Skeletal muscle satellite cell (primary cell): Measurements from ENCODE around the gene STEAP4. TPM values are rescaled to one million over a fixed set of nuclear protein-coding genes. Genes with fewer than 3 reads are reported as not detected.

Experiments
- H3K27me3 ChIP-seq: 2 replicates; pipeline ENCODE4 v1.7.0; 2013; ENCODE audit warnings: low read length; ENCODE audit not compliant: control insufficient read depth, insufficient read depth
- H3K36me3 ChIP-seq: 2 replicates; pipeline ENCODE4 v1.7.0; 2013; ENCODE audit warnings: mild to moderate bottlenecking, control low read depth, low read length; ENCODE audit not compliant: insufficient read depth
- H3K4me1 ChIP-seq: 2 replicates; pipeline ENCODE4 v1.7.0; 2013; ENCODE audit warnings: low read length; ENCODE audit not compliant: control insufficient read depth, insufficient read depth
- H3K4me2 ChIP-seq: 2 replicates; pipeline ENCODE4 v1.7.0; 2013; ENCODE audit warnings: mild to moderate bottlenecking, low read length
- H3K4me3 ChIP-seq: 2 replicates; pipeline ENCODE4 v1.7.0; 2013; ENCODE audit warnings: low read length
- H3K9ac ChIP-seq: 2 replicates; pipeline ENCODE4 v1.7.0; 2013; ENCODE audit warnings: mild to moderate bottlenecking, low read depth, low read length, moderate library complexity
- H3K9me3 ChIP-seq: replicated peaks from 2 replicates; pipeline ENCODE4 v1.7.0; 2013; ENCODE audit warnings: mild to moderate bottlenecking, control low read depth, low read length
- total RNA-seq: library from RNA; depleted of rRNA; stranded (reverse); fragments of >200 nt; gene quantifications from 2 replicates; pipeline ENCODE4 v1.2.3, GENCODE V29; 2012; rRNA removed

The STEAP4 gene
- total RNA-seq, result 12.2 and 14.6 TPM in 2 replicates

- peak within 1 kb of the TSS; percentile 62 for H3K4me3 ChIP-seq
- no peak within 1 kb of the TSS for H3K9ac ChIP-seq
Observed at GRCh38 chr7:88306590-88307048, at the start of gene STEAP4. Gene STEAP4, minus strand, starts transcription at chr7:88306894. Its CDS starts 22,625 bp downstream, at chr7:88284269.

GRCh38 chr7:88355011-88355410 lies 48.3 kb upstream of the STEAP4 start:
- Histone ChIP-seq H3K27me3 (peaks cover 6% of the 10 kb centered on the region), H3K4me3 (no peak overlapping the region), H3K9me3 (no peaks in the 10 kb centered on the region), H3K9ac (no peak overlapping the region), H3K4me2 (no peak overlapping the region), H3K4me1 (no peaks in the 10 kb centered on the region), H3K36me3 (no peaks in the 10 kb centered on the region)

More at GRCh38 chr7:88306590-88307048, at the start of gene STEAP4:
- H3K36me3 ChIP-seq, result no peaks in the 10 kb centered on the region
- H3K9me3 ChIP-seq, result no peaks in the 10 kb centered on the region
- peaks cover 17% of the 10 kb centered on the region for H3K4me1 ChIP-seq
- peak within 1 kb of the TSS; percentile 84 for H3K4me2 ChIP-seq
- H3K27me3 ChIP-seq, result no peaks in the 10 kb centered on the region

GRCh38 chr7:88350118-88350517 lies 43.4 kb upstream of the STEAP4 start:
- H3K36me3 ChIP-seq, result no peaks in the 10 kb centered on the region
- H3K9me3 ChIP-seq, result no peaks in the 10 kb centered on the region
- no peak overlapping the region for H3K4me2 ChIP-seq
- H3K4me3 ChIP-seq, result no peak overlapping the region
- no peaks in the 10 kb centered on the region for H3K4me1 ChIP-seq
- H3K9ac ChIP-seq, result no peak overlapping the region
- peaks cover 6% of the 10 kb centered on the region for H3K27me3 ChIP-seq

- peaks cover 4% of the 10 kb centered on the region for H3K27me3 ChIP-seq
- H3K36me3 ChIP-seq, result no peaks in the 10 kb centered on the region
- no peak overlapping the region for H3K4me3 ChIP-seq
- H3K4me2 ChIP-seq, result no peak overlapping the region
- no peaks in the 10 kb centered on the region for H3K4me1 ChIP-seq
- no peaks in the 10 kb centered on the region for H3K9me3 ChIP-seq
- no peak overlapping the region for H3K9ac ChIP-seq
Observed at GRCh38 chr7:88347517-88347916, 40.8 kb upstream of the STEAP4 start.

- Histone ChIP-seq H3K9ac (no peak overlapping the region), H3K36me3 (no peaks in the 10 kb centered on the region), H3K9me3 (no peaks in the 10 kb centered on the region), H3K4me2 (no peak overlapping the region), H3K4me1 (no peaks in the 10 kb centered on the region), H3K27me3 (peaks cover 4% of the 10 kb centered on the region), H3K4me3 (no peak overlapping the region)
Observed at GRCh38 chr7:88347090-88347489, 40.4 kb upstream of the STEAP4 start.

GRCh38 chr7:88346357-88346756 lies 39.7 kb upstream of the STEAP4 start:
- no peak overlapping the region for H3K4me2 ChIP-seq
- no peaks in the 10 kb centered on the region for H3K9me3 ChIP-seq
- no peak overlapping the region for H3K9ac ChIP-seq
- H3K4me3 ChIP-seq, result no peak overlapping the region
- H3K36me3 ChIP-seq, result no peaks in the 10 kb centered on the region
- peaks cover 4% of the 10 kb centered on the region for H3K27me3 ChIP-seq
- no peaks in the 10 kb centered on the region for H3K4me1 ChIP-seq

- no peaks in the 10 kb centered on the region for H3K36me3 ChIP-seq
- H3K4me3 ChIP-seq, result no peak overlapping the region
- peak overlapping the region; percentile 26 for H3K4me2 ChIP-seq
- peaks cover 4% of the 10 kb centered on the region for H3K27me3 ChIP-seq
- no peaks in the 10 kb centered on the region for H3K4me1 ChIP-seq
- H3K9ac ChIP-seq, result no peak overlapping the region
- no peaks in the 10 kb centered on the region for H3K9me3 ChIP-seq
Observed at GRCh38 chr7:88344956-88345832, 38.5 kb upstream of the STEAP4 start.

- no peak overlapping the region for H3K9ac ChIP-seq
- no peaks in the 10 kb centered on the region for H3K36me3 ChIP-seq
- peaks cover 4% of the 10 kb centered on the region for H3K27me3 ChIP-seq
- no peaks in the 10 kb centered on the region for H3K4me1 ChIP-seq
- no peak overlapping the region for H3K4me2 ChIP-seq
- no peak overlapping the region for H3K4me3 ChIP-seq
- H3K9me3 ChIP-seq, result no peaks in the 10 kb centered on the region
Observed at GRCh38 chr7:88344271-88344670, 37.6 kb upstream of the STEAP4 start.

GRCh38 chr7:88339195-88339922 lies 32.7 kb upstream of the STEAP4 start:
- no peaks in the 10 kb centered on the region for H3K36me3 ChIP-seq
- H3K9me3 ChIP-seq, result no peaks in the 10 kb centered on the region
- no peak overlapping the region for H3K9ac ChIP-seq
- peaks cover 10% of the 10 kb centered on the region for H3K4me1 ChIP-seq
- H3K27me3 ChIP-seq, result peaks cover 8% of the 10 kb centered on the region
- H3K4me2 ChIP-seq, result no peak overlapping the region
- H3K4me3 ChIP-seq, result no peak overlapping the region

- Histone ChIP-seq H3K9ac (no peak overlapping the region), H3K4me2 (no peak overlapping the region), H3K27me3 (peaks cover 8% of the 10 kb centered on the region), H3K4me1 (peaks cover 10% of the 10 kb centered on the region), H3K36me3 (no peaks in the 10 kb centered on the region), H3K9me3 (no peaks in the 10 kb centered on the region), H3K4me3 (no peak overlapping the region)
Observed at GRCh38 chr7:88338503-88338902, 31.8 kb upstream of the STEAP4 start.

- Histone ChIP-seq H3K4me3 (no peak overlapping the region), H3K4me1 (peaks cover 10% of the 10 kb centered on the region), H3K9me3 (no peaks in the 10 kb centered on the region), H3K4me2 (peak overlapping the region; percentile 7), H3K9ac (no peak overlapping the region), H3K27me3 (peaks cover 5% of the 10 kb centered on the region), H3K36me3 (no peaks in the 10 kb centered on the region)
Observed at GRCh38 chr7:88337572-88337971, 30.9 kb upstream of the STEAP4 start.
